NCI-H1417 treated with DMSO at 0.1 percent for 48 hours (cell line): Measurements from ENCODE around the gene AKAP13.

ENCODE experiments used
- DNase-seq: peaks from one replicate; lab custom pipeline; 2025; lab: John Stamatoyannopoulos, UW

AKAP13 gene

GRCh38 chr15:85672332-85673084 lies 292.1 kb downstream of the AKAP13 start:
- DNase-seq: no peak

- no peak for DNase-seq
These were observed 292.9 kb downstream of the AKAP13 start for GRCh38 chr15:85673326-85673725.

- no peak for DNase-seq
These were observed 296.1 kb downstream of the AKAP13 start for GRCh38 chr15:85676342-85677098.

- DNase-seq: no peak
These were observed 298.8 kb downstream of the AKAP13 start for GRCh38 chr15:85679231-85679630.

- no peak for DNase-seq
These were observed 301.0 kb downstream of the AKAP13 start for GRCh38 chr15:85681386-85681785.

GRCh38 chr15:85684174-85684710 lies 303.8 kb downstream of the AKAP13 start:
- DNase-seq: no peak

- DNase-seq: no peak
These were observed 305.0 kb downstream of the AKAP13 start for GRCh38 chr15:85685356-85685755.

- DNase-seq: no peak
These were observed 306.9 kb downstream of the AKAP13 start for GRCh38 chr15:85687329-85687728.

- no peak for DNase-seq
These were observed 308.3 kb downstream of the AKAP13 start for GRCh38 chr15:85688711-85689110.

- no peak for DNase-seq
These were observed 309.3 kb downstream of the AKAP13 start for GRCh38 chr15:85689729-85690128.

- DNase-seq: no peak
These were observed 310.3 kb downstream of the AKAP13 start for GRCh38 chr15:85690561-85691231.

- no peak for DNase-seq
These were observed 311.2 kb downstream of the AKAP13 start for GRCh38 chr15:85691350-85692240.

GRCh38 chr15:85692321-85692720 lies 311.9 kb downstream of the AKAP13 start:
- DNase-seq: no peak

- no peak for DNase-seq
These were observed 312.5 kb downstream of the AKAP13 start for GRCh38 chr15:85692873-85693272.

- DNase-seq: no peak
These were observed 312.9 kb downstream of the AKAP13 start for GRCh38 chr15:85693277-85693676.

- DNase-seq: no peak
These were observed 313.7 kb downstream of the AKAP13 start for GRCh38 chr15:85694091-85694490.

GRCh38 chr15:85700767-85701166 lies 320.4 kb downstream of the AKAP13 start:
- DNase-seq: no peak

- no peak for DNase-seq
These were observed 322.1 kb downstream of the AKAP13 start for GRCh38 chr15:85702321-85703101.

- no peak for DNase-seq
These were observed 323.7 kb downstream of the AKAP13 start for GRCh38 chr15:85704066-85704465.

GRCh38 chr15:85704720-85705429 lies 324.5 kb downstream of the AKAP13 start:
- DNase-seq: no peak
